K562 (cell line): ENCODE results near the gene TXNRD2. TPM values are rescaled to one million over a fixed set of nuclear protein-coding genes. Genes with fewer than 3 reads are reported as not detected.
A peak's percentile ranks its signal among the peaks of the same experiment; 100 is the strongest.

ENCODE experiments used
- BHLHE40 ChIP-seq: IDR thresholded peaks from 2 replicates; pipeline ENCODE4 v1.6.1; 2011; ENCODE audit warnings: low read length, improper control_type of control experiment
- CCNT2 ChIP-seq: IDR thresholded peaks from 2 replicates; pipeline ENCODE4 v1.6.1; 2011; ENCODE audit warnings: borderline replicate concordance, low read depth, mild to moderate bottlenecking, moderate library complexity, mixed read lengths, low read length; ENCODE audit not compliant: insufficient read length; ENCODE audit errors: extremely low read depth
- HNRNPK ChIP-seq: fragments of 200-400 bp; formaldehyde crosslinking; IDR thresholded peaks from one replicate; pipeline ENCODE4 v1.6.1; 2018; ENCODE audit warnings: mild to moderate bottlenecking, low read depth, low read length; ENCODE audit not compliant: poor library complexity, severe bottlenecking
- KDM2B ChIP-seq: fragments of 250-450 bp; sonication (Bioruptor Pico); IDR thresholded peaks from 2 replicates; pipeline ENCODE4 v1.8.0; 2021; ENCODE audit warnings: mild to moderate bottlenecking, moderate library complexity
- MTA3 ChIP-seq: fragments of 450-650 bp; formaldehyde crosslinking; IDR thresholded peaks from 2 replicates; pipeline ENCODE4 v1.6.1; 2017; ENCODE audit warnings: mild to moderate bottlenecking, borderline replicate concordance
- TAF9B ChIP-seq: fragments of 450-650 bp; IDR thresholded peaks from 2 replicates; pipeline ENCODE4 v1.6.1; 2018; ENCODE audit warnings: mild to moderate bottlenecking; ENCODE audit not compliant: partially characterized antibody
- TCF7L2 ChIP-seq: fragments of 150-350 bp; IDR thresholded peaks from 2 replicates; pipeline ENCODE4 v1.6.1; 2016; ENCODE audit warnings: low read depth, mild to moderate bottlenecking, low read length, moderate library complexity
- VEZF1 ChIP-seq: fragments of 200-800 bp; sonication (Bioruptor generic); IDR thresholded peaks from 2 replicates; pipeline ENCODE4 v1.6.1; 2017; ENCODE audit warnings: missing genetic modification characterization, missing compliant biosample characterization
- ZC3H11A ChIP-seq: IDR thresholded peaks from 2 replicates; pipeline ENCODE4 v1.6.1; 2012; ENCODE audit warnings: low read depth, low read length, improper control_type of control experiment
- polyA plus RNA-seq, 8 experiments: library from polyadenylated mRNA; depleted of rRNA in 4 of 8; stranded (reverse) in 5 of 8; unstranded in 3 of 8; fragments of >200 nt; fragmentation: Nextera tagmentation in 2 of 8; fragmentation: Illumina TruSeq in 1 of 8; extraction: Ambion mirVana in 2 of 8; extraction: Trizol in 1 of 8; gene quantifications; 2 replicates each; pipeline versions ENCODE4 v1.2.1 to v1.2.3, GENCODE V29; 2011 to 2014; ENCODE audit warnings: inconsistent platforms in 1 of 8, missing spikeins in 1 of 8
- total RNA-seq, 7 experiments: library from RNA; depleted of rRNA in 6 of 7; stranded (reverse); fragments of >200 nt in 6 of 7; fragmentation: Illumina TruSeq in 2 of 7; extraction: Trizol in 2 of 7; gene quantifications; 2 replicates each; pipeline versions ENCODE4 v1.2.1 to v1.2.3, GENCODE V29; 2011 to 2021; ENCODE audit warnings: low replicate concordance in 1 of 7

Gene TXNRD2
- total and polyA plus RNA-seq, 9 of the 15 experiments (the other 6 are each of a cell fraction or from before 2014, with no cell fraction given): 3.3 to 80.2 (median 49.4) TPM

DNA sequence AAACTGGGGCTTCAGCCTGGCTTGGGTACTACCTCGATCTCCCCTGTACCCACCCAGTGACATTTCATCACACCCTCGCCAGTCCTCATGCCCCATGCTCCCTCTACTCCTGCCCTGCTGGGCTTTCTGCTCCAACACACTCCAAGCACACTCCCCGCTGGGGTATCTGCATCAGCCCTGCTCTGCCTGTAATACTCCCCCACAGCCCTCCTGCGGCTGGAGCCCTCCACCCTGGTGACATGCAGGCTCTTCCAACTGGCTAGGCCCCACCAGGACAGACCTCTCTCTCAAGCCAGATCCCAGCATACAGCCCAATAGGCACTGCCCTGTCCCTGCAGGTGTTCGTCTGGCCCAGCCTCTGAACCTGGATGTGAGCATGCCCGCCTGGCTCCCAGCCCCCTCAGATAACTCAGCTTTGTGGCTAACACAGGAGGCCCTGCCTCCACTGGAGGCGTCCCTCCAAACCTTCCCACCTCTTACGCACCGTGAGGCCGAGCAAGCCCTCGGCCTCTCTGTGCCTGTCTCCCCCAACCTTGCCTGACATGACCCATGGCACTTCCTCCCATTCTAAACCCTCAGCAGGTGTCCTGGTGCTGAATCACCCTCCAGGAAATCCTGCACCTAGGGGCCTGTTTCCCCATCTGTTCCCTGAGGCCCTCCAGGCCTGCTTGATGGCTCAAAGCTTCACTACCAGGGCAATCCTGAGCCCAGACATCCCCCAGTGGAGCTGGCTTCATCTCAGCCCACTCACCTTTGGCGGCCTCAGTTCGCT lies 33.5 kb upstream of the TXNRD2 start (continued):
- TF ChIP-seq VEZF1 (CRISPR knock-in tag) (0 out of 2 replicates have a peak, but pooled peaks have one; percentile 24), BHLHE40 (peak; percentile 69), TAF9B (no peak), CCNT2 (no peak), TCF7L2 (0 out of 2 replicates have a peak, but pooled peaks have one; percentile 19), MTA3 (no peak; the same call in 1 of the 2 replicates), ZC3H11A (no peak), HNRNPK (no peak), KDM2B (CRISPR knock-in tag) (no peak)
